Endothelial cell of umbilical vein (primary cell): Measurements from ENCODE around the gene FILIP1L.

Experiments
- EZH2 ChIP-seq: IDR thresholded peaks from 2 replicates; pipeline ENCODE4 v1.6.1; 2012; ENCODE audit warnings: borderline replicate concordance, low read depth, mild to moderate bottlenecking, moderate library complexity, low read length, inconsistent platforms; ENCODE audit not compliant: severe bottlenecking
- FOS ChIP-seq: IDR thresholded peaks from 2 replicates; pipeline ENCODE4 v1.6.1; 2011; ENCODE audit warnings: mild to moderate bottlenecking, low read length, moderate library complexity, borderline replicate concordance; ENCODE audit not compliant: insufficient read depth
- JUN ChIP-seq: IDR thresholded peaks from 2 replicates; pipeline ENCODE4 v1.6.1; 2011; ENCODE audit warnings: borderline replicate concordance, low read depth; ENCODE audit not compliant: insufficient read length, insufficient read depth
- MAX ChIP-seq: IDR thresholded peaks from 2 replicates; pipeline ENCODE4 v1.6.1; 2011; ENCODE audit not compliant: insufficient read depth, insufficient read length
- MYC ChIP-seq: IDR thresholded peaks from one replicate; pipeline ENCODE4 v1.6.1; 2011; ENCODE audit warnings: mild to moderate bottlenecking, low read depth, low read length
- POLR2A ChIP-seq: IDR thresholded peaks from 2 replicates; pipeline ENCODE4 v1.6.1; 2012; ENCODE audit warnings: low read depth, mild to moderate bottlenecking, control low read depth, low read length
- POLR2AphosphoS5 ChIP-seq: IDR thresholded peaks from 2 replicates; pipeline ENCODE4 v1.6.1; 2012; ENCODE audit warnings: low read depth, mild to moderate bottlenecking, control low read depth, low read length, moderate library complexity; ENCODE audit not compliant: insufficient read depth
- TF ChIP-seq, protein P1 (sequence below), 2 donors: IDR thresholded peaks; 1 replicate in 1 of 2; 2 replicates in 1 of 2; pipeline ENCODE4 v1.5.1; 2011; ENCODE audit warnings: low read length in 2 of 2, mild to moderate bottlenecking in 2 of 2, moderate library complexity in 2 of 2, control low read depth in 1 of 2, inconsistent platforms in 1 of 2, low read depth in 1 of 2; ENCODE audit not compliant: insufficient read depth in 1 of 2; ENCODE audit errors: extremely low read depth in 1 of 2

DNA sequence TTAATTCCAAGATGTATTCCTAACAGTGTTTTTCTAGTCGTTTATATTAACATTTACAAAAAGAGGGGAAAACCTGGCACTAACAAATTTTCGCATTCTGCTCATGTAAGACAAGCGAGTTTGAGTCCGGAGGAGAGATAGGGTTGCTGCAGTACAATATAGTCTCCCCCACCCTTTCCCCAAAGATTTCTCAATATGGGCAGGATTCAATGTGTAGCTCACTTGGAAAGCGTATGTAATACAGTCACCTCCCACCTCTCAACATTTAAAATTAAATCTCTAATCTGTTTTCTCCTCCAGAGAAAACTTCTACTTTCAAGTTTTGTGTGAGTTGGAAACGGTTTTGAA is 238.7 kb downstream of the FILIP1L start:
- TF ChIP-seq, protein P1, sequence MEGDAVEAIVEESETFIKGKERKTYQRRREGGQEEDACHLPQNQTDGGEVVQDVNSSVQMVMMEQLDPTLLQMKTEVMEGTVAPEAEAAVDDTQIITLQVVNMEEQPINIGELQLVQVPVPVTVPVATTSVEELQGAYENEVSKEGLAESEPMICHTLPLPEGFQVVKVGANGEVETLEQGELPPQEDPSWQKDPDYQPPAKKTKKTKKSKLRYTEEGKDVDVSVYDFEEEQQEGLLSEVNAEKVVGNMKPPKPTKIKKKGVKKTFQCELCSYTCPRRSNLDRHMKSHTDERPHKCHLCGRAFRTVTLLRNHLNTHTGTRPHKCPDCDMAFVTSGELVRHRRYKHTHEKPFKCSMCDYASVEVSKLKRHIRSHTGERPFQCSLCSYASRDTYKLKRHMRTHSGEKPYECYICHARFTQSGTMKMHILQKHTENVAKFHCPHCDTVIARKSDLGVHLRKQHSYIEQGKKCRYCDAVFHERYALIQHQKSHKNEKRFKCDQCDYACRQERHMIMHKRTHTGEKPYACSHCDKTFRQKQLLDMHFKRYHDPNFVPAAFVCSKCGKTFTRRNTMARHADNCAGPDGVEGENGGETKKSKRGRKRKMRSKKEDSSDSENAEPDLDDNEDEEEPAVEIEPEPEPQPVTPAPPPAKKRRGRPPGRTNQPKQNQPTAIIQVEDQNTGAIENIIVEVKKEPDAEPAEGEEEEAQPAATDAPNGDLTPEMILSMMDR (IDR thresholded peaks at IDR 0.05; ENCODE audit: extremely low read depth in 1 of 2, insufficient read depth in 1 of 2, low read depth in 1 of 2, low read length in 2 of 2), result no peak
- TF ChIP-seq EZH2, result no peak
- no peak for TF ChIP-seq JUN
- no peak for TF ChIP-seq MYC
- no peak for TF ChIP-seq POLR2AphosphoS5
- TF ChIP-seq MAX, result no peak
- no peak for TF ChIP-seq POLR2A
- no peak for TF ChIP-seq FOS
